Bone marrow (tissue), 2 donors: Measurements from ENCODE around the gene PRELP.
"Not testable (repeated sequence)": the region's sequence is repeated elsewhere in the genome, so short reads cannot be mapped to it uniquely, and the experiment has no call there.

Source experiments
- DNase-seq, 2 donors: peaks; one replicate each; lab custom pipeline; 2025; lab: John Stamatoyannopoulos, UW

Gene PRELP

DNA sequence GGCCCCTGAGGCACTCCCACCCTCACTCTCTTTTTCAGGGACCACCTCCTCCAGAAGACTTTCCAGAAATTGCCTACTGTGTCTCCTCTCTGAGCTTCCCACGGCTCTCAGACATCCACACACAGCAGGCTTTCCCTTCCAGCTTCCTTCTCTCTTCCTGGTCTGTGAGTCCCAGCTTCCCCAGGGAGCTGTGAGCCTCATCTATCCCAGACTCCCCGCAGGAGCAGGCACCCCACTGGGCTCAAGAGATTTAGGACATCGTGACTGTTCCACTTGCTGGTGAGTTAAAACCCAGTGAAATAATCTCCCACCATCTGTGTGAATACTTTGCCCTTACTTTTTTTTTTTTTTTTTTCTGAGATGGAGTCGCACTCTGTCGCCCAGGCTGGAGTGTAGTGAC, 22.0 kb upstream of the PRELP start:
- no peak for DNase-seq

- DNase-seq: no peak
Observed at GRCh38 chr1:203454986-203455471, 20.6 kb upstream of the PRELP start.

GRCh38 chr1:203455706-203456105, 19.9 kb upstream of the PRELP start:
- DNase-seq: no peak

- no peak for DNase-seq
Observed at GRCh38 chr1:203456577-203456976, 19.0 kb upstream of the PRELP start.

GRCh38 chr1:203458078-203458477, 17.5 kb upstream of the PRELP start:
- DNase-seq: no peak

- no peak for DNase-seq
Observed at GRCh38 chr1:203459671-203460201, 15.9 kb upstream of the PRELP start.

- DNase-seq: no peak
Observed at GRCh38 chr1:203461717-203462116, 13.9 kb upstream of the PRELP start.

DNA sequence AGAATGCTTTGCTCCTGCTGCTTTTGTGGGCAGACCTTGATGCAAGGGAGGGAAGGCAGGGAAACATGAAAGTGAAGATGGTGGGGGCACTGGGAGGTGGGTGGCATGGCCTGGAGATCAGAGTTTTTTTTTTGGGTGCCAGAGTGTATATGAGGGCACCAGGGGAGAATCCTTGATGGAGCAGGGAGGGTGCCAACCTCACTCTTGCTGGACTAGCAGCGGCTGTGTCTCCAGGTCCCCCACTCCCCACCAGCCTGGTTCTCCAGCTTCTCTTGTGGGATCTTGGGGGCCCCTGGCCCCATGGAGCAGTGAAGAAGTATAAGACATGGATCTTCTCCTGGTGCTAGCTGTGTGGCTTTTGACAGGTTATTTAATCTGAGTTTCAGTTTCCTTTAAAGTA, 13.5 kb upstream of the PRELP start:
- no peak for DNase-seq

DNA sequence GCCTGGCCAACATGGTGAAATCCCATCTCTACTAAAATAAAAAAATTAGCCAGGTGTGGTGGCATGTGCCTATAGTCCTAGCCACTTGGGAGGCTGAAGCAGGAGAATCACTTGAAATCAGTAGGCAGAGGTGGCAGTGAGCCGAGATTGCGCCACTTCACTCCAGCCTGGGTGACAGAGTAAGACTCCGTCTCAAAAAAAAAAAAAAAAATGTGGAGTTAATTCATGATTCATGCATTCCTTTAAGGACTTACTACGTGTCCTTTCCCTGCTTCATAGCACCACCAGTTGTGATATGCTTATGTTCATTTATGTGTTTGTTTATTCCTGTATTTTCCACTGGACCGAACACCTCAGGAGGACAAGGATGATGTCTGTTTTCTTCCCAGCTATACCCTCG, 12.7 kb upstream of the PRELP start:
- no peak for DNase-seq

DNA sequence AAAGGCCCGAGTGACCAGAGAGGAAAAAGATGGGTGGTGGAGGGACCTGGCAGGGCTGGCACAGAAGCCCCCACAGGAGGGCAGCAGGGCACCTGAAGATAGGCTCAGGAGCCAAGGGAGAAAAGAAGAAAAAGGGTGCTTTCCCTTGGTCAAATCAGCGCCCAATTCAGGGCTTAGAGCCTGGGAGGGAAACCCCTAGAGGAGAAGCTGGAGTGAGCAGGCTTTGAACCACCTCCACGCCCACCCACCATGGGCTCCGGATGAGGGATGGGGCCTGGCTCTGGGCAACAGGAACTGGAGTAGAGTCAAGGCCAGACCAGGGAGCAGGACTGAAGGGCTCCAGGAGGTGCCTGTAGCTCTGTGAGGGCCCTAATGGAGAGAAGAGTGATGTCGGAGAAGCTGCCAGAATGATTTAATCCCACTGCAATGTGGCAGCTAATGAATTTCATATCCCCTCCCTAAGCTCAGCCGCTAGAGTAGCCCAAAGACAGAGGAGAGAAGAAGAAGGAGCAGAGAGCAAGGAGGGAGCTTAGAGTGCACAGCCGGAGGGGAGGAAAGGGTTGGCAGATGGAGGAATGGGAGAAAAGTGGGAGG, 12.0 kb upstream of the PRELP start:
- no peak for DNase-seq

DNA sequence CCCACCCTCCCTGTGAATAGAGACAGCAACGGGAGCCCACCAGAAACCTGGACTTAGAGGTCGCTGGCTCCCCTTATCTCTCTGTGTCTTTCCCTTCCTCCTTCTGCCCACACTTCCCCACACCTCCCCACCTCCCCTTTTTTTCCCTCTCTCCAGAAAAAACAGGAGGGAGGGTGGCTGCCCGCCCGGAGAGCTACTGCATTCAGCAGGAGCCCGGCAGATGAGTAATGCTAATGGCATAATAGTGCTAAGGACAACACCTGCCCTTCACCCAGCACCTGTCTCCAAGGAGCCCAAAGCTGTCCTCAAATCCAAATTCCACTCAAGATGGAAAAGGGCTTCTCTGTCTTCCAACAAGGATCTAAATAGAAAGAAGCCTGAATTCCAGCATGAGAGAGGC, 11.4 kb upstream of the PRELP start:
- DNase-seq: no peak

DNA sequence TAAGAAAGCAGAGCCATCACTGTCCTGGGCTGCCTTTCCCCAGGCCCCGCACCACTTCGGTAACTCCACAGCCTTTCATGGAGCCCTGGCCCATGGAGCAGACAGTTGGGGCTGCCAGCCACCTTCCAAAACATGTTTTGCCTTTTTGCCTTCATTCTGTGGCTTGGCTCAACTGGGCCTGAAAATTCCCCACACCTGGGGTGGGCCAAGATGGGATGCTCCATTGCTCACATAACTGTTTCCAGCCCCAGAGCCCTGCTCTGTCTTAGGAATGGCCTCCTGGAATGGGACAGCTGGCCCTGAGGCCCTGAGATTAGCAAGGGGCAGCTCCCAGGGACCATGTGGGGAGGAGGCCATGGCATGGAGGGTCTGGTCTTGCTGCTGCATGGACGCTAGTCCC, 10.9 kb upstream of the PRELP start:
- no peak for DNase-seq

DNA sequence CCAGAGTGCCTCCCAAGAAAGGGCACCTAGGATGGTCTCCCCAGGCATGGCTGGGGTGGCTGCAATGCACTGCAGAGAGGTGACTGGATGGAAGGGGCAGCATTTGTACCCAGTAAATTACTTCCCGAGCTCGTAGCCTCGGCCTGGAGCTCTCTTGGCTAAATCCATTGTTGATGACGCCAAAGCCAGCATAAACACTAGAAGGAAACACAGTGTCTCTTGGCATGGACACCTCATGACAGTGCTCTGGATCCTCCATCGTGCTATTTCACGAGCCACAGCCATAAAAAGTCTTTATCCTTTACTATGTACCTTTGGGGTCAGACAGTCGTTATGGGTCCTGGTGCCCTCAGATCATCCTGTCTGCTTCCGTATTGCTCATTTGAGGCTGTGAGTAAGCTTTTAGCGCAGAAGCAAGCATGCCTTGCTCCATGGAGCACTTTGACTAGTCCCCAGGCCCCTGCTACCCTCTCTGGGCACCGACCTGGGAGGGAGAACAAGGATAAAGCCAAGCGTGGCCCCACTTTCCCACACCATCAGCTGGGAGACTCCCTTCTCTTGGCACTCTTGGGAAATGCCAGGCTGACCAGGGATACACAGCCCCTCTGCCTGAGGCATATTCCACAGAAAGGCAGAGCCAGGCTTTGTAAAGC, 10.3 kb upstream of the PRELP start:
- no peak for DNase-seq

DNA sequence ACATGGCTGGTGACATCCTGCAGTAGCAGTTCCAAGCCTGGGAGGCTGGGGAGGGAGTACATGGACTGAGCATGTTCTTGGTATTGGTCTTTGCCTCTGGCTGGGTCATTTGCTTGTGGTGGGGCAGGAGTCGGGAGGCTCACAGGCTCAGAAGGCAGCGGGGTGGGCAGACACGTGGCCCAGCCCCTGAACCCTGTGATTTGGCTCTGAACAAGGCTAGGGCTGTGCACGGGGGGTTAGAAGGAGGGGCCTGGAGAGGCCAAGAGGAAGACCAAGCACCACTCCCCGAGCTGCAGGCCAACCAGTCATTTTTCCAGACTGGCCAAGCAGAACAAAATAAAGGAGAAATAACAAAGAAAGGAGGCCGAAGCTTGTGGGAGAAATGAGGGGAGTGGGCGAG, 9.7 kb upstream of the PRELP start:
- DNase-seq: no peak

DNA sequence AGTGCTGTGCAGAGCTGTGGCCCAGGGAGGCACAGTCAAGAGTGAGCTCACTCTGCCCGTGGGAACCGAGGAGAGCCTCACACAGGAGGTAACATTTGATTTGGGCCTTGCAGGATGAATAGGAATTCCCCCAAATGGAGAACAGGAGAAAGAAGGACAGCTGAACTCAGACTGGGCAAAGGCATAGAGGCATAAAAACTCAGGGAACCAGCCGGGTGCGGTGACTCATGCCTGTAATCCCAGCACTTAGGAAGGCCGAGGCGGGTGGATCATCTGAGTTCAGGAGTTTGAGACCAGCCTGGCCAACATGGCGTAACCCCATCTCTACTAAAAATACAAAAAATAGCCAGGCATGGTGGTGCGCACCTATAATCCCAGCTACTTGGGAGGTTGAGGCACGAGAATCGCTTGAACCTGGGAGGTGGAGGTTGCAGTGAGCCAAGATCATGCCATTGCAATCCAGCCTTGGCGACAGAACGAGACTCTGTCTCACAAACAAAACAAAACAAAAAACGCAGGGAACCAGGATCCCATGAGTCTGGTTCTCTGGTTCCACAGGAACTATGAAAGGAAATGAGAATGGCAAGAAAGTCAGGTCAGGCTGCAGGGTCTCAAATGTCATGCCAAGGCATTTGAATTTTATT, 8.6 kb upstream of the PRELP start:
- DNase-seq: not testable (repeated sequence)

DNA sequence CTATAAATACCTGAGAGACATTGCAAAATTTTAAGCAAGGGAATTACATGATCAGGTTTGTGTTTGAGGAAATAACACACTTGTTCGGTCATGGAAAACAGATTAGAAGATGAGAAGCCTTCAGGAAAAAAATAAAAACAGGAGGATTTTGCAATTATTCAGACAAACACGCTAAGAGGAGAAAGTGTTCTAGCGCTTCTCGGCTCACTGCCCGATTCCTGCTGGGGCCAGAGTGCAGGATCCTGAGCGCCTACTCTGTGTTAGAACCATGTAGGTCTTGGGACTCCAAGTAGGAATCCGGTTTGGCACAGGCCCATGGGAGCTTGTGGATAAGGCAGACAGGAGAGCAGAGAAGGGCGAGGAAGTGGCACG, 8.1 kb upstream of the PRELP start:
- DNase-seq: no peak

GRCh38 chr1:203468326-203468725, 7.3 kb upstream of the PRELP start:
- no peak for DNase-seq

- no peak for DNase-seq
Observed at GRCh38 chr1:203470240-203470639, 5.4 kb upstream of the PRELP start.

GRCh38 chr1:203471841-203472240, 3.8 kb upstream of the PRELP start:
- no peak for DNase-seq

DNA sequence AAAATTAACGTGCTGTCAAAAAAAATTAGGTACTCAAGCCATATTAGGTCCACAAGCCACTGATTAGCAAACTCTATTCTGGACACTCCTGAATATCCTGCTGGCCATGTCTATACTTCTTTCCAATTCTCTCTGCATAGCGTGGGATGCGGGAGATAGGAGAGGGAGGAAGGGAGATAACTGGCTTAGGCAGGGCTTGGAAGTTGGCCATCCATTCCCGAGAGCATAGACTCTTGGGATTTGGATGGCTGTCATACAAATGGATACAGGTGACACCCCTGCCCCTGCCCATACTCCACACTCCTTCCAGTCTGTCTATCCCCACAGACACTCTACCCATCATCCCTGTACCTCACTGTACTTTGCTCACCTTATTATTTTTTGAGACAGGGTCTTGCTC, 2.3 kb upstream of the PRELP start:
- DNase-seq: no peak

GRCh38 chr1:203473781-203474305, 1.8 kb upstream of the PRELP start:
- DNase-seq: no peak

DNA sequence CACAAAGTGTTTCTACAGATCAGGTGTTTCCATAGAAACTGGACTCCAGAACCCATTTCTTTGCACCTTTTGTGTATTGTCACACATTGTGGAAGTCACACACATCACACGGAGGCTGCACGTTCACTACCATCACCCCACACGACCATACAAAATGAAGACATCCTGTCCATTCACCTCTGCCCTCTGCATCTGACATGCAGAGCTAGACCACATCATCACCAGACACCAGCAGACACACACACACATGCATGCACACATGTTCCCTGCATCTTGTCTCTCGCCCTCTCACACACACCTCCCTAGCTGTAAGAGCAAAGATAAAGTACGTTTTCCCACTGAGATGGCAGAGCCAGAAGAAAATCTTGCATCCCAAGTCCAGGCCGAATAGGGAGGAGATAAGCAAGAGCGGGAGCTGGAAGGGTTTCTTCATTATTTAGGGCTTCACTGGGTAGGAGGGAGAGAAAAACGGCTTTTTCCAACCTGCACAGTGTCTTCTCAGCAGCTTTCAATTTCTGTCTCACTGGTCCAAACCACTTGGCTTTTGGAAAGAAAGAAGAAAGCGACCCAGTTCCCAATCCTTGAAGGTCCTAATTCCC, 709 bp downstream of the PRELP start:
- no peak for DNase-seq

DNA sequence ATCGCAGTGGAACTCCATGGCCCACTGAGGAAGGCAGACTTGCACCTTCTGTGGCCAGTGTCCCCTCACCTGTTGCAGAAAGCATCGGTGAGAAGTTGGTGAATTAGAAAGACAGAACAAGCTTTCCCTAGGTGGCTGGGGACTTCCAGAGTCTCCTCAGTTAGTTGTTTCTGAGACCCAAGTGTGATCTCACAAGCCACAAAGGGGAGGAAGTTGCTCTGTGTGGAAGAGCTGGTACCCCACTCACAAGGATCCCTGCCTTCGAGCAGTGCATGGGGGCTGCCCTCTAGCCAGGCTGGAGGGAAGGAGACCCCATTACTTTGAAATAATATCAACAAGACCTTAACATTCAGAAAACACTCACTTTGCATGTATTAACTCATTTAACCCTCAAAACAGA, 2.1 kb downstream of the PRELP start:
- DNase-seq: no peak
